Measurements from ENCODE around the gene TMEM126B. TPM values are rescaled to one million over a fixed set of nuclear protein-coding genes. Genes with fewer than 3 reads are reported as not detected.
A peak's percentile ranks its signal among the peaks of the same experiment; 100 is the strongest.

Gene TMEM126B
- total and polyA plus RNA-seq, 2 of the 13 experiments (the other 11 are each of a cell fraction or from before 2014, with no cell fraction given): 33.6 to 54.8 TPM

GRCh38 chr11:85664615-85665481, 36.5 kb downstream of the TMEM126B start, which contains the start of gene CREBZF (continued):
- TF ChIP-seq TFDP2 (CRISPR knock-in tag; IDR thresholded peaks at IDR 0.05) (peak; percentile 97), ZNF567 (CRISPR knock-in tag; IDR thresholded peaks at IDR 0.05; ENCODE audit: borderline replicate concordance) (no peak), SRSF1 (optimal IDR thresholded peaks at IDR 0.05; ENCODE audit: low read depth, low read length) (peak; percentile 82), MEF2D (CRISPR knock-in tag; IDR thresholded peaks at IDR 0.05) (0 out of 2 replicates have a peak, but pooled peaks have one; percentile 14), KDM6A (CRISPR knock-in tag; IDR thresholded peaks at IDR 0.05; ENCODE audit: low read depth) (no peak), IRF9 (CRISPR knock-in tag; IDR thresholded peaks at IDR 0.05; ENCODE audit: borderline replicate concordance) (0 out of 2 replicates have a peak, but pooled peaks have one; percentile 45), TOPORS (CRISPR knock-in tag; IDR thresholded peaks at IDR 0.05) (peak; percentile 35; the same call in 1 of the 2 replicates), ZNF414 (CRISPR knock-in tag; IDR thresholded peaks at IDR 0.05) (no peak; the same call in 1 of the 2 replicates), MEIS2 (CRISPR knock-in tag; IDR thresholded peaks at IDR 0.05) (peak; percentile 49; the same call in 1 of the 2 replicates), PAF1 (CRISPR knock-in tag; IDR thresholded peaks at IDR 0.05) (no peak), RBM22 (optimal IDR thresholded peaks at IDR 0.05; ENCODE audit: low read length) (no peak), MXD1 (CRISPR knock-in tag; IDR thresholded peaks at IDR 0.05) (peak; percentile 86), ZNF10 (CRISPR knock-in tag; IDR thresholded peaks at IDR 0.05; ENCODE audit: borderline replicate concordance, low read depth) (no peak), ZBTB7B (CRISPR knock-in tag; IDR thresholded peaks at IDR 0.05) (peak; percentile 40; the same call in 1 of the 2 replicates), ZNF253 (CRISPR knock-in tag; IDR thresholded peaks at IDR 0.05; ENCODE audit: borderline replicate concordance) (0 out of 2 replicates have a peak, but pooled peaks have one; percentile 36), FLYWCH1 (CRISPR knock-in tag; IDR thresholded peaks at IDR 0.05) (no peak), ZZZ3 (CRISPR knock-in tag; IDR thresholded peaks at IDR 0.05; ENCODE audit: borderline replicate concordance) (peak; percentile 92; the same call in 1 of the 2 replicates), ATF7-NPFF (CRISPR knock-in tag; IDR thresholded peaks at IDR 0.05; ENCODE audit: low read depth) (peak; percentile 64), KLF16 (CRISPR knock-in tag; IDR thresholded peaks at IDR 0.05) (peak in 1 of 2 experiments; percentile 94; a peak in 2 of 4 replicates), ZNF710 (CRISPR knock-in tag; IDR thresholded peaks at IDR 0.05; ENCODE audit: borderline replicate concordance) (0 out of 2 replicates have a peak, but pooled peaks have one; percentile 48), ZEB1 (IDR thresholded peaks at IDR 0.05; ENCODE audit: insufficient replicate concordance, low read depth) (no peak), ZFP90 (CRISPR knock-in tag; IDR thresholded peaks at IDR 0.05; ENCODE audit: borderline replicate concordance) (peak; percentile 20; the same call in 1 of the 2 replicates)
